Tibial nerve (tissue), 4 donors: Measurements from ENCODE around the gene OR52W1.

Source experiments
- EP300 ChIP-seq, 2 donors: sonication (generic); formaldehyde crosslinking; IDR thresholded peaks; one replicate each; pipeline ENCODE4 v1.6.1; 2017; ENCODE audit warnings: antibody characterized with exemption in 2 of 2, mild to moderate bottlenecking in 1 of 2
- TF ChIP-seq, protein P1 (sequence below), 5 experiments: fragments of 200-600 bp in 3 of 5; fragments of 450-650 bp in 2 of 5; sonication (generic) in 3 of 5; IDR thresholded peaks; one replicate each; pipeline ENCODE4 v1.5.1; 2016 to 2019; ENCODE audit warnings: antibody characterized with exemption in 5 of 5, mild to moderate bottlenecking in 3 of 5, moderate library complexity in 2 of 5

DNA sequence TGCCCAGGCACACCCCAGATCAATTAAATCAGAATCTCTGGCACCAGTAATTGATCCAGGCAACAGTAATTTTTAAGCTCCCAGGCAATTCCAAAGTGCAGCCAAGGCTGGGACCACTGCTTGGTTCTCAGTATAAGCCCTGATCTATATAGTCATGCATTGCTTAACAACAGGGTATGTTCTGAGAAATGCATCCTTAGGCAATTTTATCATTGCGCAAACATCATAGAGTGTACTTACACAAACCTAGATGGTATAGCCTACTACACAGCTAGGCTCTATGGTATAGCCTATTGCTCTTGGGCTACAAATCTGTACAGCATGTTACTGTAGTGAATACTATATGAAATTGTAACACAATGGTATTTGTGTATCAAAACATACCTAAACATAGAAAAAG, 5.7 kb downstream of the OR52W1 start:
- TF ChIP-seq, protein P1, sequence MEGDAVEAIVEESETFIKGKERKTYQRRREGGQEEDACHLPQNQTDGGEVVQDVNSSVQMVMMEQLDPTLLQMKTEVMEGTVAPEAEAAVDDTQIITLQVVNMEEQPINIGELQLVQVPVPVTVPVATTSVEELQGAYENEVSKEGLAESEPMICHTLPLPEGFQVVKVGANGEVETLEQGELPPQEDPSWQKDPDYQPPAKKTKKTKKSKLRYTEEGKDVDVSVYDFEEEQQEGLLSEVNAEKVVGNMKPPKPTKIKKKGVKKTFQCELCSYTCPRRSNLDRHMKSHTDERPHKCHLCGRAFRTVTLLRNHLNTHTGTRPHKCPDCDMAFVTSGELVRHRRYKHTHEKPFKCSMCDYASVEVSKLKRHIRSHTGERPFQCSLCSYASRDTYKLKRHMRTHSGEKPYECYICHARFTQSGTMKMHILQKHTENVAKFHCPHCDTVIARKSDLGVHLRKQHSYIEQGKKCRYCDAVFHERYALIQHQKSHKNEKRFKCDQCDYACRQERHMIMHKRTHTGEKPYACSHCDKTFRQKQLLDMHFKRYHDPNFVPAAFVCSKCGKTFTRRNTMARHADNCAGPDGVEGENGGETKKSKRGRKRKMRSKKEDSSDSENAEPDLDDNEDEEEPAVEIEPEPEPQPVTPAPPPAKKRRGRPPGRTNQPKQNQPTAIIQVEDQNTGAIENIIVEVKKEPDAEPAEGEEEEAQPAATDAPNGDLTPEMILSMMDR (IDR thresholded peaks at IDR 0.05) = no peak
- no peak for TF ChIP-seq EP300 (IDR thresholded peaks at IDR 0.05)
